NCI-H460 (cell line): ENCODE data around the gene ZNF554. TPM values are rescaled to one million over a fixed set of nuclear protein-coding genes. Genes with fewer than 3 reads are reported as not detected.
"Not testable (repeated sequence)": the region's sequence is repeated elsewhere in the genome, so short reads cannot be mapped to it uniquely, and the experiment has no call there.

ENCODE experiments used
- DNase-seq: peaks from one replicate; pipeline ENCODE4 v3.0.0-alpha.2; 2016; ENCODE audit warnings: low read depth; ENCODE audit errors: extremely low read depth
- total RNA-seq: library from RNA; depleted of rRNA; stranded (reverse); fragments of >200 nt; shearing (Covaris generic); gene quantifications from 2 replicates; pipeline ENCODE4 v1.2.3, GENCODE V29; 2014

The ZNF554 gene
- total RNA-seq, 1 experiment from 2014 or later = 0.69 TPM

DNA sequence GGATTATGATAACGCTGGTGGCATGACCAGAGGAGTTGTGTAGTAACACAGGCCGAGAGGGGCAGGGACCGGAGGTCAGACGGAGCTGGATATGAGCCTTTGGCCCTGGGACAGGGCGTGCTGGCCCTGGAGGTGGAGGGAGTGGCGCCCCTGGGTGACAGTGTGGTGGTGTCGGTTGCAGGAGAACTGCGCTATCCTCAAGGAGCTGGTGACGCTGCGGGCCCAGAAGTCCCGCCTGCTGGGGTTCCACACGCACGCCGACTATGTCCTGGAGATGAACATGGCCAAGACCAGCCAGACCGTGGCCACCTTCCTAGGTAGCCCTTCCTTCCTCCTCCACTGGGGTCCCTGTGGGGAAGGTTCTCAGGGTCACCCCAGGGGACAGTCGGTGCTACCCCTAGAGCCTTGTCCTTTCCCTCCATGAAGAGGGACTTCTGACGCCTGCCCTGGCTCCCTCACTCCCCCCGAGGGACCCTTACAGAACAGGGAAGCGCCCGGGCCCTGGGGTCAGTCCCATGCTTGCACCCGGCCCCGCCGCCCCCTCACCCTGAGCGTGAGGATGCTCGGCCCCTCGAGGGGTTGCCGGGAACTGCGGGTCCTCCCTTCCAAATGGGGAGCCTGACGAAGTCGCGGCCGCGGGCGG is 12.8 kb upstream of the ZNF554 start:
- no peak for DNase-seq

DNA sequence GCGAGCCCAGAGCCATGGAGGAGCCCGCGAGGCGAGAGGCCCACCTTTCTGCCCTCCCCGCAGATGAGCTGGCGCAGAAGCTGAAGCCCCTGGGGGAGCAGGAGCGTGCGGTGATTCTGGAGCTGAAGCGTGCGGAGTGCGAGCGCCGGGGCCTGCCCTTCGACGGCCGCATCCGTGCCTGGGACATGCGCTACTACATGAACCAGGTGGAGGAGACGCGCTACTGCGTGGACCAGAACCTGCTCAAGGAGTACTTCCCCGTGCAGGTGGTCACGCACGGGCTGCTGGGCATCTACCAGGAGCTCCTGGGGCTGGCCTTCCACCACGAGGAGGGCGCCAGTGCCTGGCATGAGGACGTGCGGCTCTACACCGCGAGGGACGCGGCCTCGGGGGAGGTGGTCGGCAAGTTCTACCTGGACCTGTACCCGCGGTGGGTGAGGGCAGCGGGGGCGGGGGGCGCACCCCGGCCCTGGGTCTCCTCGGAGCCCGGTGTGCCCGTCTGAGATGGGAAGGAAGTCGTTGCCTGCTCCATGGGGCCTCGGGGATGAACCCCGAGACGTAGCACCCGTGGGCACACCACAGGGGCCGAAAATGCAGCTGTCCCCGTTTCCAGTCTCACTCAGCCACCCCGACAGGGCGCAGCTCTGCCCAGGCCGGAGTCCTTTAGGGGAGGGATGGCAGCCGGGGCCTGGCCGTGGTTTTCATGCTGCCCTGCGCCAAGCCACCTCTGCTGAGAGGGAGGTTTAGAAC is 12.1 kb upstream of the ZNF554 start:
- DNase-seq = no peak

DNA sequence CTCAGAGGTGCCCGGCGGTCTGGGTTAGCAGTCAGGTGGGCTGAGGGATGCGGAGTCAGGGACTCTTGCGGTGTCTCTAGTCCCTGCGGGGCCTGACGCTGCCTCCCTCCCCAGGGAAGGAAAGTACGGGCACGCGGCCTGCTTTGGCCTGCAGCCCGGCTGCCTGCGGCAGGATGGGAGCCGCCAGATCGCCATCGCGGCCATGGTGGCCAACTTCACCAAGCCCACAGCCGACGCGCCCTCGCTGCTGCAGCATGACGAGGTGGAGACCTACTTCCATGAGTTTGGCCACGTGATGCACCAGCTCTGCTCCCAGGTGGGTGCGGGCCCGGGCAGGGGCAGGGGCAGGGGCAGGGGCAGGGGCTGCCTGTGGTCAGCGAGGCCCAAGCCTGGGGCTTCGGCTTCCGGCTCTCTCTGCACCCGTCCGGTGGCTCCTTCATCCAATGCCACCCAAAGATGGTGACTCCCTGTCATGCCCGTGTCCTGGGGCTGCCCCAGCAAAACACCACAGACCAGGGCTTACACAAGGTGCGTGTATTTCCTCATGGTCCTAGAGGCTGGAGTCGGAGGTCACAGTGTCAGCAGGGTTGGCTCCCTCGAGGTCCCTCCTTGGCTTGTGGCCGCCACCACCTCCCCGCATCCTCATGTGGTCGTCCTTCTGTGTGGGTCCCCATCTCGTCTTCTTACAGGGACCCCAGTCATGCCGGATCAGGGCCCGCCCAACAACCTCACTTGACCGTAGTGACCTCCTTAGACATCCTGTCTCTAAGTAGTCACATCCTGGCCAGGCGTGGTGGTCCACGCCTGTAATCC is 11.3 kb upstream of the ZNF554 start:
- DNase-seq = no peak

DNA sequence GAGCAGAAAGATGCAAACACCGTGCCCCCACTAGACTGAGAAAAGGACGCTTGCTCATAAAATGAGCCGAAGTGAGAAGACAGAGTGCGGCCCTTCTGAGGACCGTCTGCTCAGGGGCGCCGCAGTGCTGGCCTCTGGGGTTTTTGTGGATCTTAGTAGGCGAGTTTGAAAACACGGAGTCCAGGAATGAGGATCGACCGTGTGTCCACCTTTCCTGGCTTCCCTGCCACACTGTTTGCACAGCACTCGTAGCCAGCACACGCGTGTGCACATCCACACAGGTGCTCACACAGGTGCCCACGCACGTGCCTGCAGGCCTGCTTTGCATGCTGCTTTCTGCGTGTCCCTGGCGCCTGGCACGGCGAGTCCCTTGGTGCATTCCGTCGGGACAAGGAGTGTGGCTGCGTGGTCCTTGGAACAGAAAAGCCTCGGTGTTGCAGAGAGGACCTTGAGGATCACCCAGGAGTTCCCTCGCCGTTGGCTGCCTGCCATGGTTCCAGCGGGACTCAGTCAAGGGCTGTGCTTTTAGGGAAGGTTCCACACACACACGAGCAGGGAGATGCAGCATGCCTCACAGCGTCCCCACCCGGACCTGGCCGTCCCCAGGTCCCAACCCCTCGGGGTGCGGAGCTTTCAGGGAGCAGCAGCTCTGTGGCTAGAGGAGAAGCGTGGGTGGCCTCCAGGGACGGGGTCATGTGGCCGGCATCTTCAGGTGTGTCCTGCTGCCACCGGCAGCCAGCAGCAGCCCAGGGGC is 10.1 kb upstream of the ZNF554 start:
- DNase-seq = no peak

DNA sequence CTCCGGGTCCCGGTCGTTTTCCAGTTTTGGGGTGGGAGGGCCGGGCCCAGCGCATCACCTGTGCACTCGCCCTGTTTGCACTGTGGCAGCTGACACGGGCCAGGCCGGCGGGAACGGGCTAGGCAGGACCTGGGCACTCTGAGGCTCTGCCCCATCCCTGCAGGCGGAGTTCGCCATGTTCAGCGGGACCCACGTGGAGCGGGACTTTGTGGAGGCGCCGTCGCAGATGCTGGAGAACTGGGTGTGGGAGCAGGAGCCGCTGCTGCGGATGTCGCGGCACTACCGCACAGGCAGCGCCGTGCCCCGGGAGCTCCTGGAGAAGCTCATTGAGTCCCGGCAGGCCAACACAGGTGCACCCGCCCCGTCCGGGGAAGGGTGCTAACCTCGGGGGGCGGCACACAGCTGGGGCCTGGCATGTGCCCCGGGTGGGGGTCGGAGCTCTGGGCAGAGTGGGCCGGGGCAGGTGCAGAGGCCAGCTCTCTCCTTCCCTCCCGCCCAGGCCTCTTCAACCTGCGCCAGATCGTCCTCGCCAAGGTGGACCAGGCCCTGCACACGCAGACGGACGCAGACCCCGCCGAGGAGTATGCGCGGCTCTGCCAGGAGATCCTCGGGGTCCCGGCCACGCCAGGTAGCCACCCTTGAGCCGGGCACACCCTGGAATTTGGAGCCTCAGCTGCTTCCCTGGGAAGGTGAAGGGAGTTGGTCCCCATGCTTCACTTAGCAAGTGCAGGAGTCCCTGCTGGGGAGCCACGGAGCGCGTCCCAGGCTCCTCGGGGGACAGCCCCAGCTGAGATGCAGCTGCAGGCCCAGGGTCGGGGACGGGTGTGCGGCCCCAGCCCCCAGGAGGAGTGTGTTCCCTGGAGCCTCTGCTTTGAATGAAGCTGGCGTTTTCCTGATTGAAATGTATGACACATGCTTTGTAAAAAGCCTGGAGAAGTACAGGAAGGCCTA is 9.3 kb upstream of the ZNF554 start:
- no peak for DNase-seq

DNA sequence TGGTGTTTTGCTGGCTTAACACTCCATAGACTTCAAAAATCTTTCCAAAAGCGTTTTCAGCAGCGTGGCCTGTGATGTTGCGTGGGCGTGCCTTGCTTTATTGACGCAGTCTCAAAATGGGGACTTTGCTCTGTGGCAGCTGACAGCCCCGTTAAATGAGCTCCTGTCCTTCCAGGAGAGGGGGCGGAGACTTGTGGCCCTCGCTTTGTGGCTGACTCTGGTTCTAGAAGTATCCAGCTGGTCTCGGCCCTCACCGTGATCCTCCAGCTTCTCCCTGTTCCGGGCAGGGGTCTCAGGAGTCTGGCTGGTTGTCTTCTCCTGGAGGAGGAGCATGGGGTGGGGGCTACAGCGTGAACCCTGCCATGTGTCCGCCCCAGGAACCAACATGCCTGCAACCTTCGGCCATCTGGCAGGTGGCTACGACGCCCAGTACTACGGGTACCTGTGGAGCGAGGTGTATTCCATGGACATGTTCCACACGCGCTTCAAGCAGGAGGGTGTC is 8.4 kb upstream of the ZNF554 start:
- no peak for DNase-seq

DNA sequence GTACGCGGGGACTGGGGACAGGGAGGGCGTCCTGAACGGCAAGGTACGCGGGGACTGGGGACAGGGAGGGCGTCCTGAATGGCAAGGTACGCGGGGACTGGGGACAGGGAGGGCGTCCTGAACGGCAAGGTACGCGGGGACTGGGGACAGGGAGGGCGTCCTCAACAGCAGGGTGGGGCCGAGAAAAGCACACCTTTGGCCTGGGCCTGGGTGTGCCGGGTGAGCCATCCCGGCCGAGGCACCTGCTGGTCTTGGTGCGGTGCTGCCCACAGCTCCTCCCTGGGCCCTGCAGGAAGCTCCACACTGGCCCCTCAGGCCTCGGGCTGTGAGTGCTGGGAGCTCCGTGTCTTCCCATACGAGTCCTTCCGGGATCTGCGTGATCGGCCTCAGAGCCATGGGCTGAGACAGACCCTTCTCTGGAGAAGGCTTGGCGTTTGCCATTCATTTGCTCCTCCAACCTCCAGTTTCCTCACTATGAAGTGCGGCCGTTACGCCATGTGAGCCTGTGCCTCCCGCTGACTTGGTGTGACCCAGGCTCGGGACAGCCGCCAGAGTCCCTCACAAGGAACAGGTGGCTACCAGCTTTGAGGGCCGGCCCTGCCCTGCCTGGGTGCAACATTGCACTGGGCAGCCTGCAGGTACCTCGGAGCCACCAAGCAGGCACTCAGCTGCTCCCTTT is 7.8 kb upstream of the ZNF554 start:
- no peak for DNase-seq

DNA sequence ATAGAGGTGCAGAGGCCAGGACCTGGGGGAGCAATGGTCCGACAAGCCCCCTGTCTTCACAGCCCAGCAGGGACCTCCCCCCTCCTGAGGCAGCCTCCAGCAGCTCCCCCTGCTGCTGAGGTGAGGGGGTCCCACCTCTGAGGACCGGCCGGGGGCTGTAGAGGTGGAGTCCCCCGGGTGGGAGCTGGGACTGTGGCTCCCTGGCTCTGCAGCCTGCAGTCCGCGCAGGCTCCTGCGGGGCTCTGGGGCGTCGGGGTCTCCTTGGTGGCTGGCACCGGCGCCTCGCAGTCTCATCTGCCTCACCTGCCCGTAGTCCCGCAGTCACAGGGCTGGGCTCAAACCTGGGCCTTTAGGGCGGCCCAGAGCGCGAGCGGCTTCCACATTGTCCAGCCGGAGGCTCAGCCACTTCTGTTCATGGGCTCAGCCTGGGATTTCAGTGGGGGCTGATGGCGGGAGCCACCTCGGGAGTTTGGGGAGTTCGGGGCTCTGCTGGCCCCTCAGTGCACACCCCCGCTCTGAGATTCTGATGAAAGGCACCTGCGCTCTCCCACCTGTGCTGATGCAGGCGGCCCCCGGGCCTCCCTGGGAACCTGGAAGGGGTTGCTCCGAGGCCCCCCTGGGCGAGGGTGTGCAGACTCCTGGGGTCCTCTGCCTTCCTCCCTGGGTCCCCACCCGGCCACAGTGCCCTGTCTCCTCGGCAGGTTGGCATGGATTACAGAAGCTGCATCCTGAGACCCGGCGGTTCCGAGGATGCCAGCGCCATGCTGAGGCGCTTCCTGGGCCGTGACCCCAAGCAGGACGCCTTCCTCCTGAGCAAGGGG is 7.0 kb upstream of the ZNF554 start:
- DNase-seq = no peak

DNA sequence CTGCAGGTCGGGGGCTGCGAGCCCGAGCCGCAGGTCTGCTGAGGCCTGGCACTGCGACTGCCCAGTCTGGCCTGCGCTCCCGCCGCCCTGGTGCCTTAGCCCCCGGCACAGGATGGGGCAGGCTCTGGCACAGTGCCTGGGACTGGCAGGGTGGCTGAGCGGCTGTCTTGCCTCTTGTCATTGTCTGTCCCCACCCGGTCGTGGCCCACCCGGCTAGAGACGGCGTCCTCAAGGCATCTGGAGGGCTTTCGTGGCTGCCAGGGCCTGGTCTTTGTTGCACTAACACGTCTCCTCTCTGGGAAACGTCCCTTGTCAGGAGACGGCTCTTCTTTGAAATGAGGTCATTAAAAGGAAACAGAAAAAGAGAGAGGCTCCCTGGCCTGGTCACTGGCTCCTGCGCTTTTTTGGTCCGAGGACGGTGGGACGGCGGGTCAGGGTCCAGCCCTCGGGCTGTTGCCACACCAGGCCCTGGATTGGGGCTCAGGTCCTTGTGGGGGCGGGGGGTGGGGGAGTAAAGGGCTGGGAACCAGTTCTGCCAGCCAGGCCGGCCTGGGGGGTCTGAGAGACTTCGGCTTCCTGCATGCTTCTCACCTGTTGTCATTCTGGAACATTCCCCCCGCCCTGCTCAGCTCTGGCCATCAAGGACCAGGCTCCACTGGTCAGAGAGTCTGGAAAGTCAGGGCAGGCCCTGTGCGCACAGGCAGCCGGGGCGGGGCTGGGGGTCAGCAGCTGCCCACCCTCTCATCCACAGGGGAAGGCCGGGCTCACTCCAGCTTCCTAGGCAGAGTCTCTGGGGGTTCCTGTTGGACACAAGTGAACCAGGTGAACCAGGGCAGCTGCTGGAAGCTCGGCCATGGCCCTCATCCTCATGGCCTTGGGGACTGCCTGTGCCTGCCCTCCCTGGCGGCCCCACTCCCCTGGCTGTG is 6.2 kb upstream of the ZNF554 start:
- DNase-seq = no peak

DNA sequence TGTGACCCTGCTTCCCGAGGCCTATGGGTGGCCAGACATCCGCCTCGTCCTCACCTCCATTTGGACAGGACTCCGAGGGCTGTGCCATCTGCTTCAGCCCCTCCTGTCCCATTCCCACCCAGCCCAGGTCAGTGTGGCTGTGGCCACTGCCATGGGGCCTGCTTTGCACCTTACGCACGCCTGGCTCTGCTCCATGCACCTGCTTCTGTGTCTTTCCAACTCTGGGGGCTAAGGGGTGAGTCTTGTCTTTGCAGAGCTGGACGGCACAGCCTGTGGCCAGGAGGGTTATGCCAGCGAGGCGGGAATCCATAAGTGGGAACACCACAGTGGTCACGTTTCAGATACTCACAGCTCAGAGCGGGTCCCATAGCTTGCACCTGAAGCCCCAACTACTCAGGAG is 5.2 kb upstream of the ZNF554 start:
- DNase-seq = no peak

DNA sequence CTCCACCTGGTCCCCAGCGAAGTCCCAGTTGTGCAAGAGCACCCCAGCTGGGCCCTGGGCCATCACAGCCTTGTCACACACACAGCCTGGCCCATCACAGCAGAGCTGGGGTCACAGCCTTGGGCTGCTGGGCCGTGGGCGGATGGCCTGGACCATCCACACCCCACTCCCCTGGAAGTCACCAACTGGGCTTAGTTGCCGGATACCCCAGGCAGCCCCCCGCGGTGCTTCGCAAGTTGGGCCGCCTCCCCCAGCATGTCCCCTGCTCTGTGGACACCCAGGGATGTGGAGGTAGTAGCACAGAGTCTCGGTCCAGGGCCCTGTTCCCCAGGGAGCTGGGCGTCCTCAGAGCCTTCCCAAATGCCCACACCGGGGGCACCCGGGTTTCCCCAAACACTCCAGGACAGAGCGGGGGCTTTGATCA is 4.5 kb upstream of the ZNF554 start:
- no peak for DNase-seq

DNA sequence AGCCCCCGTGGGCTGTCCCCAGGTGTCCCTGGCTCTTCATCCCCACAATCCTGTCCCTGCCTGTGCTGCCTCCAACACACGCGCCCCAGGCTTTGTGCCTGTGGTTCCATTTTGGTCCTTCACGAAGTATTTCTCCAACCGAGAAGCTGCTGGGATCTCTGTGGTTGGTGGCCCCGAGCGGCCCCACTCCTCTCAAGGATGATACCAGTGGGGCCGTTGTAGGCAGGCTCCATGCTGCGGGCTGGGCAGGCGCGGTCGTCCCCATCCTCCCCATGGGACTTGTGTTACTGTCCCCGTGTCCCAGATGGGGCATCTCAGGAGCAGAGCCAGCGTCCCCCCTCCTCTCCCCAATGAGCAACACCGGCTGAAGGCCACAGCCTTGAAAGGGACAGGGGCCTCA is 3.7 kb upstream of the ZNF554 start:
- DNase-seq = no peak

DNA sequence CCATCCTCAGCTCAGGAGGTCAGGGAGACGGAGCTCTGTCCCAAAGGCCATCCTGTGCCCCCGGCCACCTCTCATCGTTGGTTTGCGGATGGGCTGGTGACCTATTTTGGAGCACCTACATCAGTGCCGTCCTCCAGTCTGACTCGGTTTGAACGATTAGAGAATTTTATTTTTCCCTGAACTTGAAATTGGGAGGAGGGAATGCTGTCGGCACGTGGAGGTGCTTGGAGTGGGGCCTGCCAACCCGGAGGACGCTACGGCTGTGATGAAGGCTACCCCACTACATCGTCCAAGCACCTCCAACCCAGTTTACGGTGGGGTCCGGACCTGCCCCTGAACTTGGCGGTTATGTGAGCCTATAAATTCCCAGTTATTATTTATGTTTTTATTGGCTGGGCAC is 3.0 kb upstream of the ZNF554 start:
- no peak for DNase-seq

DNA sequence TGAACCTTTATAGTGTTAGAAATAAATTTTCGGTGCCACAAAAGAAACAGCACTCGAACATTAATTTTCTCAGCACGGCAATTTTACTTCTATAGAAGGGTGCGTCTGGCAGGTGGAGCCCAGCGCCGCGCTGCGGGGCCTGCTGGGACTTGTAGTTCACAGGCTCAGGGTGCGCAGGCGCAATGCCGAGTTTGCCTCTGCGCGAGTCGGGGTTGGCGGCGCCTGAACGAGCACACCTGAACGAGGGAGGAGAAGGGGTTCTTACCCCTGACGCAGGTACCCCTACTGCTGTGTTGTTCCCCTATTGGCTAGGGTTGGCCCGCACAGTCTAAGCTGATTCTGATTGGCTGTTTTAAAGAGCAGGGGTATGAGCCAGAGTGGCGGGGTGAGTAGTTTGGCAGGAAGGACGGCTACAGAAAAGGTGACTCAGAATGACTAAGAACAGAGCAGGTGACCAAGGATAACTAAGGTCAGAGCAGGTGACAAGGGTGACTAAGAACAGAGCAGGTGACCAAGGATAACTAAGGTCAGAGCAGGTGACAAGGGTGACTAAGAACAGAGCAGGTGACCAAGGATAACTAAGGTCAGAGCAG is 2.3 kb upstream of the ZNF554 start:
- DNase-seq = not testable (repeated sequence)

DNA sequence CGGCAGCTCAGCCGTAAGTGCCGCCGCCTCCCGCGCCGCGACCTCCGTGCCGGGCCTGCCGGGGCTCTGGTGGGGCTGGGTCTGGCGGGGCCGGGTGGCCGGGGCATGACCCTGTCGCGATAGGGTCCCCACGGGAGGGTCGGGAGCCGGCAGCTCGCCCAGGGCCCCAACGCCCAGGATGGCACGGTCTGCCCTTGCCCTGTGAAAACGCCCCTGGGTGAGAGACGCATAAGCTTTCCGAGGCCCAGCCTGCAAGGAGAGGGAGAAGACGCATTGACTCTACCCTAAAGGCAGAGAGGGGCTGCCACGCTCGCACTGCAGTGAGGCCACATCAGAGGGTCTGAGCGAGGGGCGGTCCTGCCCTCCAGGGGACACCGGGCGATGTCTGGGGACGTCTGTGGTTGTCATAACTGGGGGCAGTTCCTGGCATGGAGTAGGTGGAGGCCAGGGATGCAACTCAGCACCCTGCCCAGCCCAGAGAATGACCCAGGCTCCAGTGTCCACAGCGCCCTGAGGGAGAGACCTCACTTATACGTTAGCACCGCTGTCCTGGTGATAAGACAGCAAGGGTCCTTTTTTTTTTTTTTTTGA is 539 bp downstream of the ZNF554 start:
- no peak for DNase-seq

DNA sequence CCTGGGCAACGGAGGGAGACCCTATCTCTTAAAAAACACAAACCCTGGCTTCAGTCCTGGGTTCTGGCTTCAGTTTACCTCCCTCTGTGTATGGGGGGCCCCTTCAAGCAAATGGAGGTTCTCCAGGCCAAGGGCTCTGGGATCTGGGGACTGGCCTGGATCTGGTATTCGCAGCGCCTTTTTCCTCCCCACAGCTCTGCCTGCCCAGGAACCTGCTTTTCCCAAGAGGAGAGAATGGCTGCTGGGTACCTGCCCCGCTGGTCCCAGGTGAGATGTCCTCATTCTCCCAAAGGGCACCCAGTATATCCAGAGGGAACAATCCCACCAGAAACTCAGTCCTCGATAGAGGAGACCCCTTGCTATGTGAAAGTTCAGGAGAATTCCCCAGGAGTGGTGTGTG is 3.2 kb downstream of the ZNF554 start:
- no peak for DNase-seq
